Measurements from ENCODE around the gene NBPF10.
"Not testable (repeated sequence)": the region's sequence is repeated elsewhere in the genome, so short reads cannot be mapped to it uniquely, and the experiment has no call there.

The NBPF10 gene, protein sequence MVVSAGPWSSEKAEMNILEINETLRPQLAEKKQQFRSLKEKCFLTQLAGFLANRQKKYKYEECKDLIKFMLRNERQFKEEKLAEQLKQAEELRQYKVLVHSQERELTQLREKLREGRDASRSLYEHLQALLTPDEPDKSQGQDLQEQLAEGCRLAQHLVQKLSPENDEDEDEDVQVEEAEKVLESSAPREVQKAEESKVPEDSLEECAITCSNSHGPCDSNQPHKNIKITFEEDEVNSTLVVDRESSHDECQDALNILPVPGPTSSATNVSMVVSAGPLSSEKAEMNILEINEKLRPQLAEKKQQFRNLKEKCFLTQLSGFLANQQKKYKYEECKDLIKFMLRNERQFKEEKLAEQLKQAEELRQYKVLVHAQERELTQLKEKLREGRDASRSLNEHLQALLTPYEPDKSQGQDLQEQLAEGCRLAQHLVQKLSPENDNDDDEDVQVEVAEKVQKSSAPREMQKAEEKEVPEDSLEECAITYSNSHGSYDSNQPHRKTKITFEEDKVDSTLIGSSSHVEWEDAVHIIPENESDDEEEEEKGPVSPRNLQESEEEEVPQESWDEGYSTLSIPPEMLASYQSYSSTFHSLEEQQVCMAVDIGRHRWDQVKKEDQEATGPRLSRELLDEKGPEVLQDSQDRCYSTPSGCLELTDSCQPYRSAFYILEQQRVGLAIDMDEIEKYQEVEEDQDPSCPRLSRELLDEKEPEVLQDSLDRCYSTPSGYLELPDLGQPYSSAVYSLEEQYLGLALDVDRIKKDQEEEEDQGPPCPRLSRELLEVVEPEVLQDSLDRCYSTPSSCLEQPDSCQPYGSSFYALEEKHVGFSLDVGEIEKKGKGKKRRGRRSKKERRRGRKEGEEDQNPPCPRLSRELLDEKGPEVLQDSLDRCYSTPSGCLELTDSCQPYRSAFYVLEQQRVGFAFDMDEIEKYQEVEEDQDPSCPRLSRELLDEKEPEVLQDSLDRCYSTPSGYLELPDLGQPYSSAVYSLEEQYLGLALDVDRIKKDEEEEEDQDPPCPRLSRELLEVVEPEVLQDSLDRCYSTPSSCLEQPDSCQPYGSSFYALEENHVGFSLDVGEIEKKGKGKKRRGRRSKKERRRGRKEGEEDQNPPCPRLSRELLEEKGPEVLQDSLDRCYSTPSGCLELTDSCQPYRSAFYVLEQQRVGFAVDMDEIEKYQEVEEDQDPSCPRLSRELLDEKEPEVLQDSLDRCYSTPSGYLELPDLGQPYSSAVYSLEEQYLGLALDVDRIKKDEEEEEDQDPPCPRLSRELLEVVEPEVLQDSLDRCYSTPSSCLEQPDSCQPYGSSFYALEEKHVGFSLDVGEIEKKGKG (N-terminal part only)

DNA sequence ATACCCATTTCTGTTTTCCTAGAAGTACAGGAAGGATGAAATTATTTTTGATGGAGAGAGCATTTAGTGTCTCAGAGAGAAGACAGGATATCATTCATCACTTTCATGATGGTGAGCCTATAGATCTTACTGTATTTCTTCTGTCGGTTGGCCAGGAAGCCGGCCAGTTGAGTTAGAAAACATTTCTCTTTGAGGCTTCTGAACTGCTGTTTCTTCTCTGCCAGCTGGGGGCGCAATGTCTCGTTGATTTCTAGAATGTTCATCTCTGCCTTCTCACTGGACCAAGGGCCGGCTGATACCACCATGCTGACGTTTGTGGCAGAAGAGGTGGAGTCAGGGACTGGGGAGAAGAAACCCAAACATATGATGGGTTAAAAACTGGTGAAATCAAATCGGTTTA is at the start of gene NBPF10:
Gene NBPF10, minus strand, starts transcription at position 340 of the 400 bp plus-strand sequence. Its CDS starts 35 bp downstream, at position 305.
- peak; percentile 0 for DNase-seq

DNA sequence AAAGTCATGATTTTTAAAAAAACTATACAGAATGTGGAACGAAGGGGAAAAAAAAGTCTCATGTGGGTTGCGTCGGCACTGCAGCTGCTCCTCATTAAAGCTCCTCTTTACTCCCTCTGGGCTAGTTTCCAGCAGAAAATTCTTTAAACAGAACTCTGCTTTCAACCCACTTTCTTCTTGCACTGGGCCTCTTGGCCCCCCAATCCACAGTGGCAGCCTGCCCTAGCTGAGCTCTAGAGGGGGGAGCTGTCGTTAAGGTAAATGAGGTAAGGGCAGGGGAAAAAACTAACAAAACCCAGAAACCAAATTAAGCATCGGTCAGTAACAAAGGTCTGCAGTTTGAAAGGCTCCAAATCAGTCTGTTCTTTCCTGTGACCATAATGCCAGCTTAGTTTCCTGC is 29.9 kb upstream of the NBPF10 start:
- not testable (repeated sequence) for DNase-seq

DNA sequence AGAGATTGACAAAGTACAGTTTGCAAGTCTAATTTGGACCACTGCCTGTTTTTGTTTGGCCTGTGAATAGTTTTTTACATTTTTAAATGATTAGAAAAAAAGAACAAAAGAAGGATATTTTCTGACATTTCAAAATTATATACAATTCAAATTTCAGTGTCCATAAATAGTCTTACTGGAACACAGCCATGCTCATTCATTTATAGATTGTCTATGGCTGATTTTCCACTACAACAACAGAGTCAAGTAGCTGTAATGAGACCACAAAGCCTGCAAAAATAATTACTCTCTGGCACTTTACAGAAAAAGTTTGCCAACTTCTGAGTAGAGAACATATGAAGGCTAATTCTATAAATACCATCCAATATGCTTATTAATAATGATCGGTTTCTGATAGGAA is 23.1 kb upstream of the NBPF10 start:
- not testable (repeated sequence) for DNase-seq

DNA sequence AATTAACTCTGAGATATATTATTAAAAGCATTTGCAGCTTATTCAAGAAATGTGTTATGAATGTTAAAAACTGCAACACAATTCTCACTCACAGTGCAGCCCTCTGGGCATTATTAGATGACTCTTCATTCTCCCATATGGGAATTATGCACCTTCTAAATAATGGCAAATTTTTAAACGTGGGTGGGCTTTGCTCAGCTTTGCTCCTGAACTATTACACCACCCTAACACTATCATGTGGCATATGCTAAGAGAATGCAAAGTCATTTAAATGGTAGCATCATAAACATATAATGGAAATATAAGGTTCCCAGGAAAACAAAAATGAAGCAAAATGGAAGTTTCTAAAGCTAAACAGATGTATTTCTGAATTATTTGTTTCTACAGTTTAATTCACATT is 22.7 kb upstream of the NBPF10 start:
- not testable (repeated sequence) for DNase-seq
